GM18520 (cell line): ENCODE measurements around the gene LRRIQ1.

Experiments used
- ATAC-seq: cut with Tn5 transposase; IDR thresholded peaks from one replicate; pipeline ENCODE4 v1.9.1; 2021; ENCODE audit not compliant: unreplicated experiment

Gene LRRIQ1

GRCh38 chr12:85279449-85280164, 243.5 kb downstream of the LRRIQ1 start:
- no peak for ATAC-seq

DNA sequence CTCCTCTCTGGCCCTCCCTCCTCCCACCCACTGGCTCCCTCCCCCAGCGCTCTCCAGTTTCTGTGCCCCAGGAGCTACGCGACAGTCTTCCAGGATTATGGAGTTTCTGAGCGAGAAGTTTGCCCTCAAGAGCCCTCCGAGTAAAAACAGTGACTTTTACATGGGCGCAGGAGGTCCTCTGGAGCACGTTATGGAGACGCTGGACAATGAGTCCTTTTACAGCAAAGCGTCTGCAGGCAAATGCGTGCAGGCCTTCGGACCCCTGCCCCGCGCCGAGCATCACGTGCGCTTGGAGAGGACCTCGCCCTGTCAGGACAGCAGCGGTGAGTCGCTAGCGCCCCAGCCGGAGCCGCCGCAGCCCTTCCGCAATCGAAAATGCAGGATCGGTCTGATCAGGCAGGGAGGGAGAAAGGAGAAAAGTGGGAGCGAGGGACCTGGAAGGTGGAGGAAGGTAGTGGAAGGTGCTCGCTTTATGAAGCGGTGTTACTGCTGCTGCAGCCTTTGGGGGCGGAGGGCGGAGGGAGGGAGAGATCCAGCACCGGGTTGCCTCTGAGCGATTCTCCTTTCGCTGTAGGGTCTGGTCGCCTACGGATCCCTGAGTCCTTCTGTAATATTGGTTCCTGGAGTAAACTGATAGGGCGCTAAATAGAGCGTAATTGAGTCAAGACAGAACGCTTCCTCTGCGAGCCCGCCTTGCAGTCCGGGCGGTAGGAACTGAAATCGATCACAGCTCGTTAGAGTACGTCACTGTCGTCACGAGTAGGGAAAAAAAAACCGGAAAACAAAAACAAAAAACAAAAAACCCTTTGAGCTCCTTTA, 244.2 kb downstream of the LRRIQ1 start, which contains the start of gene ALX1:
Gene ALX1 (plus strand): TSS at position 56 of the 819 bp plus-strand sequence. CDS start 42 bp downstream, at position 98.
- peak; percentile 69 for ATAC-seq

DNA sequence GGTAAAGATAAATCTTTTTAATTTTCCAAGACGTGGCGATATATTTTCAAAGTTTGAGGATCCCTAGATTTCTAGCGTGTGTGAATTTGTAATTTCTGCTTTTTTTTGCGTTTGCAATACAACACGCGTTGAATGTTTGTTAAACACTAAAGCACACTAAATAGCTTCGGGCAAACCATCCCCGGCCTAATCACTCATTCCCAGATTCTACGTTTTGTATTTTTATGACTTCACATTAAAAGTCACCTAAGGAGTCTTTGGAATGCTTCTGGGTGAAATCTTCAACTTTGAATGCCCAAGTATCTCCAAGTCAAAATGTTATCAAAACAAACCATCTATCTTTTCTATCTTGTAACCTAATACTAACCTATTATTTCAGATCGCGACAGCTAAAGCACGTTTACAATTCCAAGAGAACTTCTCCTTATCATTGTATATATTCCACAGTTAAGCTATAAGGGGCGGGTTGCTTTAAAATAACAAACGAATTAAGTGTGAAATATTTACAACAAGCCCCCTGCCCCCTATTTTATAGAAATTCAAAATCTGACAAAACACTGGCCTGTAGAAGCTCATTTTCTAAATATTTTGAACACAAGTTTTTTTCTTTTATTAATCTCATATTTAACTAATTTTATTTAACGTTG, 245.0 kb downstream of the LRRIQ1 start:
- no peak for ATAC-seq

GRCh38 chr12:85281636-85282312, 245.6 kb downstream of the LRRIQ1 start:
- no peak for ATAC-seq

GRCh38 chr12:85283560-85283959, 247.4 kb downstream of the LRRIQ1 start:
- no peak for ATAC-seq
